Endothelial cell of umbilical vein (primary cell): ENCODE results near the gene CARMIL3.
"Not testable (repeated sequence)": the region's sequence is repeated elsewhere in the genome, so short reads cannot be mapped to it uniquely, and the experiment has no call there.

Source experiments
- EZH2 ChIP-seq: IDR thresholded peaks from 2 replicates; pipeline ENCODE4 v1.6.1; 2012; ENCODE audit warnings: borderline replicate concordance, low read depth, mild to moderate bottlenecking, moderate library complexity, low read length, inconsistent platforms; ENCODE audit not compliant: severe bottlenecking
- GATA2 ChIP-seq: IDR thresholded peaks from 2 replicates; pipeline ENCODE4 v1.7.0; 2011; ENCODE audit warnings: low read depth, mild to moderate bottlenecking, moderate library complexity, mixed read lengths, low read length; ENCODE audit not compliant: insufficient read length, insufficient read depth
- POLR2A ChIP-seq: IDR thresholded peaks from 2 replicates; pipeline ENCODE4 v1.6.1; 2012; ENCODE audit warnings: low read depth, mild to moderate bottlenecking, control low read depth, low read length
- POLR2AphosphoS5 ChIP-seq: IDR thresholded peaks from 2 replicates; pipeline ENCODE4 v1.6.1; 2012; ENCODE audit warnings: low read depth, mild to moderate bottlenecking, control low read depth, low read length, moderate library complexity; ENCODE audit not compliant: insufficient read depth
- TF ChIP-seq, protein P1 (sequence below), 2 donors: IDR thresholded peaks; 1 replicate in 1 of 2; 2 replicates in 1 of 2; pipeline ENCODE4 v1.5.1; 2011; ENCODE audit warnings: low read length in 2 of 2, mild to moderate bottlenecking in 2 of 2, moderate library complexity in 2 of 2, control low read depth in 1 of 2, inconsistent platforms in 1 of 2, low read depth in 1 of 2; ENCODE audit not compliant: insufficient read depth in 1 of 2; ENCODE audit errors: extremely low read depth in 1 of 2

DNA sequence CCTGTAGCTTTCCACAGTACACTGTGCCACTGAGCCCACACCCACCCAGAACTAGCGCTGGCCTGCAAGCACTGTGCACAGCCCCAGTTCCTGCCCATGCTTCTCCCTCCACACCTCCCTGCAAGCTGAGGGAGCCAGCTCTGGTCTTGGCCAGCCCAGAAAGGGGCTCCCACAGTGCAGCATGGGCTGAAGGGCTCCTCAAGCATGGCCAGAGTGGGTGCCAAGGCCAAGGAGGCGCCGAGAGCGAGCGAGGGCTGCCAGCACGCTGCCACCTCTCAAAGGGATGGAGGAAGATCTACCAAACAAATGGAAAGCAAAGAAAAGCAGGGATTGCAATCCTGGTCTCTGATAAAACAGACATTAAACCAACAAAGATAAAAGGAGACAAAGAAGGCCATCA lies 36.1 kb upstream of the CARMIL3 start:
- not testable (repeated sequence) for TF ChIP-seq POLR2AphosphoS5, EZH2, GATA2, POLR2A
- TF ChIP-seq, protein P1, sequence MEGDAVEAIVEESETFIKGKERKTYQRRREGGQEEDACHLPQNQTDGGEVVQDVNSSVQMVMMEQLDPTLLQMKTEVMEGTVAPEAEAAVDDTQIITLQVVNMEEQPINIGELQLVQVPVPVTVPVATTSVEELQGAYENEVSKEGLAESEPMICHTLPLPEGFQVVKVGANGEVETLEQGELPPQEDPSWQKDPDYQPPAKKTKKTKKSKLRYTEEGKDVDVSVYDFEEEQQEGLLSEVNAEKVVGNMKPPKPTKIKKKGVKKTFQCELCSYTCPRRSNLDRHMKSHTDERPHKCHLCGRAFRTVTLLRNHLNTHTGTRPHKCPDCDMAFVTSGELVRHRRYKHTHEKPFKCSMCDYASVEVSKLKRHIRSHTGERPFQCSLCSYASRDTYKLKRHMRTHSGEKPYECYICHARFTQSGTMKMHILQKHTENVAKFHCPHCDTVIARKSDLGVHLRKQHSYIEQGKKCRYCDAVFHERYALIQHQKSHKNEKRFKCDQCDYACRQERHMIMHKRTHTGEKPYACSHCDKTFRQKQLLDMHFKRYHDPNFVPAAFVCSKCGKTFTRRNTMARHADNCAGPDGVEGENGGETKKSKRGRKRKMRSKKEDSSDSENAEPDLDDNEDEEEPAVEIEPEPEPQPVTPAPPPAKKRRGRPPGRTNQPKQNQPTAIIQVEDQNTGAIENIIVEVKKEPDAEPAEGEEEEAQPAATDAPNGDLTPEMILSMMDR (IDR thresholded peaks at IDR 0.05; ENCODE audit: extremely low read depth in 1 of 2, insufficient read depth in 1 of 2, low read depth in 1 of 2, low read length in 2 of 2), result not testable (repeated sequence)
